H9 (cell line): Measurements from ENCODE around the gene TBC1D12. TPM values are rescaled to one million over a fixed set of nuclear protein-coding genes. Genes with fewer than 3 reads are reported as not detected.
"Not testable (repeated sequence)": the region's sequence is repeated elsewhere in the genome, so short reads cannot be mapped to it uniquely, and the experiment has no call there.

Experiments used
- DNase-seq: peaks from one replicate; pipeline ENCODE4 v3.0.0-alpha.2; 2017
- H2AFZ ChIP-seq: one replicate; pipeline ENCODE4 v1.6.1; 2013; ENCODE audit warnings: mild to moderate bottlenecking, low read length, control low read depth, moderate library complexity
- H2AK5ac ChIP-seq: 2 replicates; pipeline ENCODE4 v1.6.1; 2013; ENCODE audit warnings: low read length, control low read depth, mixed read lengths; ENCODE audit not compliant: insufficient read length
- H2BK120ac ChIP-seq: one replicate; pipeline ENCODE4 v1.6.1; 2013; ENCODE audit warnings: low read depth, mild to moderate bottlenecking, low read length, control low read depth, inconsistent platforms; ENCODE audit not compliant: poor library complexity, severe bottlenecking
- H2BK12ac ChIP-seq: 2 replicates; pipeline ENCODE4 v1.6.1; 2013; ENCODE audit warnings: low read length, control low read depth, mixed read lengths, low read depth; ENCODE audit not compliant: insufficient read length
- H2BK15ac ChIP-seq: 2 replicates; pipeline ENCODE4 v1.6.1; 2013; ENCODE audit warnings: low read depth, low read length, control low read depth
- H2BK20ac ChIP-seq: one replicate; pipeline ENCODE4 v1.6.1; 2013; ENCODE audit warnings: low read depth, mild to moderate bottlenecking, low read length, control low read depth, inconsistent platforms; ENCODE audit not compliant: poor library complexity, severe bottlenecking
- H2BK5ac ChIP-seq: 2 replicates; pipeline ENCODE4 v1.6.1; 2013; ENCODE audit warnings: low read length, control low read depth, mixed read lengths; ENCODE audit not compliant: insufficient read length
- H3K14ac ChIP-seq: 2 replicates; pipeline ENCODE4 v1.6.1; 2013; ENCODE audit warnings: low read length, control low read depth; ENCODE audit not compliant: insufficient read depth
- H3K18ac ChIP-seq: 2 replicates; pipeline ENCODE4 v1.6.1; 2013; ENCODE audit warnings: low read depth, mild to moderate bottlenecking, mixed read lengths, low read length, control low read depth; ENCODE audit not compliant: insufficient read length
- H3K23ac ChIP-seq: 2 replicates; pipeline ENCODE4 v1.6.1; 2013; ENCODE audit warnings: low read length, control low read depth, mixed read lengths, low read depth; ENCODE audit not compliant: insufficient read length
- H3K23me2 ChIP-seq: 2 replicates; pipeline ENCODE4 v1.6.1; 2013; ENCODE audit warnings: low read depth, mild to moderate bottlenecking, mixed read lengths, low read length, control low read depth; ENCODE audit not compliant: insufficient read length, poor library complexity, severe bottlenecking
- H3K27ac ChIP-seq: 2 replicates; pipeline ENCODE4 v1.5.1; 2013; ENCODE audit warnings: low read length, control low read depth, mixed read lengths, low read depth; ENCODE audit not compliant: insufficient read length
- H3K27me3 ChIP-seq: 2 replicates; pipeline ENCODE4 v1.6.1; 2013; ENCODE audit warnings: low read length, control low read depth, inconsistent platforms; ENCODE audit not compliant: insufficient read depth
- H3K4ac ChIP-seq: 2 replicates; pipeline ENCODE4 v1.6.1; 2013; ENCODE audit warnings: low read depth, mild to moderate bottlenecking, control low read depth, inconsistent platforms, low read length, moderate library complexity
- H3K4me1 ChIP-seq: 2 replicates; pipeline ENCODE4 v1.6.1; 2013; ENCODE audit warnings: low read length, control low read depth, inconsistent platforms; ENCODE audit not compliant: insufficient read depth
- H3K4me2 ChIP-seq: 2 replicates; pipeline ENCODE4 v1.6.1; 2013; ENCODE audit warnings: low read length, control low read depth, mixed read lengths; ENCODE audit not compliant: insufficient read length, insufficient read depth
- H3K56ac ChIP-seq: 2 replicates; pipeline ENCODE4 v1.6.1; 2013; ENCODE audit warnings: low read depth, mild to moderate bottlenecking, mixed read lengths, low read length, control low read depth; ENCODE audit not compliant: insufficient read length
- H3K79me1 ChIP-seq: 2 replicates; pipeline ENCODE4 v1.6.1; 2013; ENCODE audit warnings: low read depth, mild to moderate bottlenecking, moderate library complexity, low read length, control low read depth, inconsistent platforms; ENCODE audit not compliant: insufficient read depth, poor library complexity, severe bottlenecking
- H3K79me2 ChIP-seq: 2 replicates; pipeline ENCODE4 v1.6.1; 2013; ENCODE audit warnings: low read length, control low read depth, inconsistent platforms; ENCODE audit not compliant: insufficient read depth
- H3K9ac ChIP-seq: 2 replicates; pipeline ENCODE4 v1.6.1; 2013; ENCODE audit warnings: low read length, control low read depth, mixed read lengths; ENCODE audit not compliant: insufficient read length; ENCODE audit errors: extremely low read depth
- H3K9me3 ChIP-seq: one replicate; pipeline ENCODE4 v1.6.1; 2013; ENCODE audit warnings: low read depth, low read length, inconsistent platforms; ENCODE audit not compliant: control insufficient read depth
- H3T11ph ChIP-seq: one replicate; pipeline ENCODE4 v1.6.1; 2013; ENCODE audit warnings: mild to moderate bottlenecking, low read length, control low read depth, inconsistent platforms
- H4K20me1 ChIP-seq: one replicate; pipeline ENCODE4 v1.6.1; 2013; ENCODE audit not compliant: control insufficient read depth, insufficient read length, insufficient read depth
- H4K5ac ChIP-seq: 2 replicates; pipeline ENCODE4 v1.6.1; 2013; ENCODE audit warnings: low read depth, mild to moderate bottlenecking, mixed read lengths, low read length, control low read depth; ENCODE audit not compliant: insufficient read length
- H4K8ac ChIP-seq: replicated peaks from 2 replicates; pipeline ENCODE4 v1.6.1; 2013; ENCODE audit warnings: low read length, control low read depth, mixed read lengths, low read depth; ENCODE audit not compliant: insufficient read length
- H4K91ac ChIP-seq: 2 replicates; pipeline ENCODE4 v1.6.1; 2013; ENCODE audit warnings: low read depth, mild to moderate bottlenecking, moderate library complexity, mixed read lengths, low read length, control low read depth; ENCODE audit not compliant: insufficient read length
- H3K27ac Mint-ChIP-seq, 3 experiments: 2 replicates in 2 of 3; 3 replicates in 1 of 3; pipeline ENCODE4 v1.8.0; 2020 to 2021; ENCODE audit warnings: mixed read lengths in 3 of 3, mild to moderate bottlenecking in 1 of 3, moderate library complexity in 1 of 3
- H3K27me3 Mint-ChIP-seq: 2 replicates; pipeline ENCODE4 v1.8.0; 2021; ENCODE audit warnings: low read depth, mild to moderate bottlenecking, moderate library complexity, mixed read lengths
- H3K36me3 Mint-ChIP-seq, 3 experiments: 2 replicates in 2 of 3; 3 replicates in 1 of 3; pipeline ENCODE4 v1.8.0; 2020 to 2021; ENCODE audit warnings: low read depth in 3 of 3, mixed read lengths in 3 of 3; ENCODE audit not compliant: insufficient read depth in 1 of 3
- H3K4me1 Mint-ChIP-seq, 2 experiments: 2 replicates each; pipeline ENCODE4 v1.8.0; 2020; ENCODE audit warnings: mixed read lengths in 2 of 2
- H3K4me3 Mint-ChIP-seq, 2 experiments: 2 replicates in 1 of 2; 3 replicates in 1 of 2; pipeline ENCODE4 v1.8.0; 2020 to 2021; ENCODE audit warnings: mild to moderate bottlenecking in 2 of 2, mixed read lengths in 2 of 2, moderate library complexity in 1 of 2
- H3K9me3 Mint-ChIP-seq, 2 experiments: 2 replicates in 1 of 2; 3 replicates in 1 of 2; pipeline ENCODE4 v1.8.0; 2020; ENCODE audit warnings: mild to moderate bottlenecking in 2 of 2, mixed read lengths in 2 of 2, moderate library complexity in 1 of 2
- WGBS: extraction: QIAGEN DNeasy Blood & Tissue Kit; methylation state at CpG from one replicate; pipeline ENCODE4 v1.1.7; 2013; ENCODE audit warnings: missing lambda C conversion rate, low lambda C conversion rate, mixed read lengths; ENCODE audit not compliant: insufficient read length; ENCODE audit errors: extremely low coverage; 5-methylcytosine and 5-hydroxymethylcytosine counted together
- total RNA-seq: library from RNA; stranded (reverse); gene quantifications from 2 replicates; pipeline ENCODE4 v1.2.1, GENCODE V29; 2021
- TF ChIP-seq, protein P1 (sequence below): fragments of 200-600 bp; sonication (generic); conservative IDR thresholded peaks from 3 replicates; pipeline ENCODE4 v1.8.0; 2021; ENCODE audit warnings: antibody characterized with exemption, mild to moderate bottlenecking

Gene TBC1D12
- total RNA-seq, 1 experiment from 2014 or later = 2.0 TPM

DNA sequence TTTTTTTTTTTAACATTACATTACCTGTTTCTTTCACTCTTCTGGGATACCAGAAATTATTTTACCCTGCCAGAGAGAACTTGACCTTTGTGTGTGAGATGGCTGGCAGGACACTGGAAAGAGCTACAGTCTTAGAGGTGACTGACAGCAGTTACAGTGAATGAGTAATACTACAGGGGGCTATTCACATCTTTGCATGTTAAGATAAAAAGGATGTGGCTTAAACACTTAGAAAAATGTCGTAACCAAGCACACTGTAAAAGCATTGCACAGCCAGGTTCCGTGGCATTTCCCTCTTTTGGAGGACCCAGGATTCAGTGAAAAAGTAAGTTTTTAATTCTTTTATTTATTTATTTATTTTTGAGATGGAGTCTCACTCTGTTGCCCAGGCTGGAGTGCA is 18.8 kb upstream of the TBC1D12 start:
- H3K36me3 Mint-ChIP-seq = peaks cover 0 to 15% (median 0%) of the 10 kb centered on the region in 3 experiments; a peak in 4 of 7 replicates
- no peak overlapping the region for H3K4ac ChIP-seq
- H3K18ac ChIP-seq = no peak overlapping the region
- no peak overlapping the region for H3K14ac ChIP-seq
- no peak overlapping the region for H2BK5ac ChIP-seq
- no peak overlapping the region for H3K23ac ChIP-seq
- no peak overlapping the region for H2BK15ac ChIP-seq
- no peak overlapping the region for H2BK12ac ChIP-seq
- peaks cover under 1% of the 10 kb centered on the region for H3K27me3 Mint-ChIP-seq
- TF ChIP-seq, protein P1, sequence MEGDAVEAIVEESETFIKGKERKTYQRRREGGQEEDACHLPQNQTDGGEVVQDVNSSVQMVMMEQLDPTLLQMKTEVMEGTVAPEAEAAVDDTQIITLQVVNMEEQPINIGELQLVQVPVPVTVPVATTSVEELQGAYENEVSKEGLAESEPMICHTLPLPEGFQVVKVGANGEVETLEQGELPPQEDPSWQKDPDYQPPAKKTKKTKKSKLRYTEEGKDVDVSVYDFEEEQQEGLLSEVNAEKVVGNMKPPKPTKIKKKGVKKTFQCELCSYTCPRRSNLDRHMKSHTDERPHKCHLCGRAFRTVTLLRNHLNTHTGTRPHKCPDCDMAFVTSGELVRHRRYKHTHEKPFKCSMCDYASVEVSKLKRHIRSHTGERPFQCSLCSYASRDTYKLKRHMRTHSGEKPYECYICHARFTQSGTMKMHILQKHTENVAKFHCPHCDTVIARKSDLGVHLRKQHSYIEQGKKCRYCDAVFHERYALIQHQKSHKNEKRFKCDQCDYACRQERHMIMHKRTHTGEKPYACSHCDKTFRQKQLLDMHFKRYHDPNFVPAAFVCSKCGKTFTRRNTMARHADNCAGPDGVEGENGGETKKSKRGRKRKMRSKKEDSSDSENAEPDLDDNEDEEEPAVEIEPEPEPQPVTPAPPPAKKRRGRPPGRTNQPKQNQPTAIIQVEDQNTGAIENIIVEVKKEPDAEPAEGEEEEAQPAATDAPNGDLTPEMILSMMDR = no peak
- H3K9me3 Mint-ChIP-seq = peaks cover 4 to 8% of the 10 kb centered on the region in 2 experiments
- H3K79me1 ChIP-seq = no peaks in the 10 kb centered on the region
- H3K9me3 ChIP-seq = no peaks in the 10 kb centered on the region
- WGBS = no CpG with 5 or more reads among the region's 2 CpGs
- no peak overlapping the region for H4K91ac ChIP-seq
- H3K4me1 ChIP-seq = no peaks in the 10 kb centered on the region
- H2BK20ac ChIP-seq = no peak overlapping the region
- no peak overlapping the region for H3K27ac Mint-ChIP-seq
- H2AFZ ChIP-seq = no peak overlapping the region
- no peak overlapping the region for H4K8ac ChIP-seq
- H3K56ac ChIP-seq = no peak overlapping the region
- no peak overlapping the region for H4K5ac ChIP-seq
- no peak for DNase-seq
- H3K4me1 Mint-ChIP-seq = peaks cover 3% of the 10 kb centered on the region in 2 experiments; a peak in 3 of 4 replicates
- H3K23me2 ChIP-seq = no peaks in the 10 kb centered on the region
- no peak overlapping the region for H3T11ph ChIP-seq
- H3K9ac ChIP-seq = no peak overlapping the region
- H3K27ac ChIP-seq = no peak overlapping the region
- H3K4me2 ChIP-seq = no peak overlapping the region
- no peak overlapping the region for H2BK120ac ChIP-seq
- no peaks in the 10 kb centered on the region for H3K27me3 ChIP-seq
- H2AK5ac ChIP-seq = no peak overlapping the region
- H3K4me3 Mint-ChIP-seq = no peak overlapping the region
- no peaks in the 10 kb centered on the region for H3K79me2 ChIP-seq
- H4K20me1 ChIP-seq = no peaks in the 10 kb centered on the region

DNA sequence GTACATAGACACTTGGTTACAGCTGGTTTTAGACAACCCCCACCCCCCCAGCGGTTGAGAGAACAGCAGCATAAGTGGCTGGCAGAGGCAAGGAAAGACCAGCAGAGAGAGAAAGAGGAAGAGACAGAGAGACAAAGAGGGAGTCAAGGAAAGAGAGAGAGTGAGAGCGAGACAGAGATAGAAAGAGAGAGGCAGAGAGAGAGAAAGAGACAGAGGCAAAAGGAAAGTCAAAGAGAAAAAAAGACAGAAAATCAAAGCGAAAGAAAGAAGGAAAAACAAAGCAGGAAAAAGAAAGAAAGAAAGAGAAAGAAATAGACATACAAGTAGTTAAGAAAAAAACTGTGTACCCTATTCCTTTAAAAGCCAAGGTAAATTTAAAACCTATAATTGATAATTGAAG is 16.6 kb upstream of the TBC1D12 start:
- H3T11ph ChIP-seq, H3K4me3 Mint-ChIP-seq, H3K79me1 ChIP-seq, H3K18ac ChIP-seq, H3K4me1 Mint-ChIP-seq, H3K23ac ChIP-seq, H2BK20ac ChIP-seq, H3K27ac Mint-ChIP-seq, H3K4me2 ChIP-seq, H2AK5ac ChIP-seq, H2BK12ac ChIP-seq, H3K4ac ChIP-seq, H3K27ac ChIP-seq, H3K9me3 Mint-ChIP-seq, H3K27me3 Mint-ChIP-seq, H4K5ac ChIP-seq, H2BK5ac ChIP-seq, H4K8ac ChIP-seq, H3K9ac ChIP-seq, H3K23me2 ChIP-seq, H4K91ac ChIP-seq, H2BK15ac ChIP-seq, H3K9me3 ChIP-seq, DNase-seq, H2BK120ac ChIP-seq, H3K56ac ChIP-seq, H3K4me1 ChIP-seq, H3K79me2 ChIP-seq, H3K14ac ChIP-seq, H4K20me1 ChIP-seq, H2AFZ ChIP-seq, H3K27me3 ChIP-seq: not testable (repeated sequence)
- peaks cover 0 to 15% (median 0%) of the 10 kb centered on the region in 3 experiments; a peak in 4 of 7 replicates for H3K36me3 Mint-ChIP-seq
- WGBS = no CpG with 5 or more reads among the region's 3 CpGs
